GM12892 (cell line): ENCODE results near the gene IL17REL.

Experiments
- DNase-seq: peaks from one replicate; pipeline ENCODE4 v3.0.0; 2011; ENCODE audit not compliant: insufficient read length
- FAIRE-seq: peaks from 2 replicates; lab custom pipeline; 2011; peaks lifted over from hg19 to GRCh38; lab: Jason Lieb, UNC
- POLR2A ChIP-seq: IDR thresholded peaks from 2 replicates; pipeline ENCODE4 v1.6.1; 2011; ENCODE audit warnings: low read depth, low read length, control low read depth
- POLR2AphosphoS5 ChIP-seq: IDR thresholded peaks from 2 replicates; pipeline ENCODE4 v1.6.1; 2011; ENCODE audit warnings: low read depth, low read length, control low read depth
- TAF1 ChIP-seq: IDR thresholded peaks from 2 replicates; pipeline ENCODE4 v1.6.1; 2011; ENCODE audit warnings: low read depth, mild to moderate bottlenecking, control low read depth, low read length, borderline replicate concordance

Gene IL17REL

GRCh38 chr22:50030297-50031188 is 18.0 kb upstream of the IL17REL start:
- FAIRE-seq (peak; percentile 42), DNase-seq (peak; percentile 99)
- TF ChIP-seq POLR2AphosphoS5: no peak
- TF ChIP-seq POLR2A: no peak
- TF ChIP-seq TAF1: no peak

- FAIRE-seq: no peak
- TF ChIP-seq TAF1 (no peak), POLR2A (no peak), POLR2AphosphoS5 (no peak)
- DNase-seq: peak; percentile 29
Measured at GRCh38 chr22:50027639-50028537, 15.3 kb upstream of the IL17REL start.

GRCh38 chr22:50025993-50026392 is 13.4 kb upstream of the IL17REL start:
- TF ChIP-seq POLR2AphosphoS5 (no peak), POLR2A (no peak)
- FAIRE-seq: no peak
- DNase-seq: no peak

- no peak for DNase-seq
- FAIRE-seq: no peak
- no peak for TF ChIP-seq POLR2AphosphoS5
- no peak for TF ChIP-seq POLR2A
- TF ChIP-seq TAF1: no peak
Measured at GRCh38 chr22:50022171-50022819, 9.7 kb upstream of the IL17REL start.

- no peak for TF ChIP-seq TAF1
- TF ChIP-seq POLR2A: no peak
- TF ChIP-seq POLR2AphosphoS5: no peak
- no peak for DNase-seq
- no peak for FAIRE-seq
Measured at GRCh38 chr22:50020606-50021005, 8.0 kb upstream of the IL17REL start.

GRCh38 chr22:50019316-50019715 is 6.8 kb upstream of the IL17REL start:
- FAIRE-seq (no peak), DNase-seq (no peak)
- no peak for TF ChIP-seq POLR2A
- TF ChIP-seq TAF1: no peak
- no peak for TF ChIP-seq POLR2AphosphoS5

GRCh38 chr22:50018608-50019285 is 6.2 kb upstream of the IL17REL start:
- no peak for FAIRE-seq

GRCh38 chr22:50017701-50018224 is 5.2 kb upstream of the IL17REL start:
- FAIRE-seq (no peak), DNase-seq (no peak)
- TF ChIP-seq TAF1: no peak

More at GRCh38 chr22:50018608-50019285, 6.2 kb upstream of the IL17REL start:
- TF ChIP-seq POLR2AphosphoS5: no peak
- TF ChIP-seq POLR2A: no peak
- TF ChIP-seq TAF1: no peak
- DNase-seq: no peak

GRCh38 chr22:50016988-50017700 is 4.6 kb upstream of the IL17REL start:
- peak; percentile 98 for FAIRE-seq
- TF ChIP-seq POLR2A (peak; percentile 52; the same call in 1 of the 2 replicates), POLR2AphosphoS5 (no peak)
- DNase-seq: peak; percentile 77

- DNase-seq (peak; percentile 21), FAIRE-seq (peak; percentile 53)
- no peak for TF ChIP-seq POLR2AphosphoS5
- TF ChIP-seq POLR2A: no peak
- no peak for TF ChIP-seq TAF1
Measured at GRCh38 chr22:50016308-50016987, 3.9 kb upstream of the IL17REL start.
